ENCODE results near the gene GLUL. TPM values are rescaled to one million over a fixed set of nuclear protein-coding genes. Genes with fewer than 3 reads are reported as not detected.
"Not testable (repeated sequence)": the region's sequence is repeated elsewhere in the genome, so short reads cannot be mapped to it uniquely, and the experiment has no call there.

The GLUL gene
- total RNA-seq, 1 donor = 350 TPM

- TF ChIP-seq, protein P1, sequence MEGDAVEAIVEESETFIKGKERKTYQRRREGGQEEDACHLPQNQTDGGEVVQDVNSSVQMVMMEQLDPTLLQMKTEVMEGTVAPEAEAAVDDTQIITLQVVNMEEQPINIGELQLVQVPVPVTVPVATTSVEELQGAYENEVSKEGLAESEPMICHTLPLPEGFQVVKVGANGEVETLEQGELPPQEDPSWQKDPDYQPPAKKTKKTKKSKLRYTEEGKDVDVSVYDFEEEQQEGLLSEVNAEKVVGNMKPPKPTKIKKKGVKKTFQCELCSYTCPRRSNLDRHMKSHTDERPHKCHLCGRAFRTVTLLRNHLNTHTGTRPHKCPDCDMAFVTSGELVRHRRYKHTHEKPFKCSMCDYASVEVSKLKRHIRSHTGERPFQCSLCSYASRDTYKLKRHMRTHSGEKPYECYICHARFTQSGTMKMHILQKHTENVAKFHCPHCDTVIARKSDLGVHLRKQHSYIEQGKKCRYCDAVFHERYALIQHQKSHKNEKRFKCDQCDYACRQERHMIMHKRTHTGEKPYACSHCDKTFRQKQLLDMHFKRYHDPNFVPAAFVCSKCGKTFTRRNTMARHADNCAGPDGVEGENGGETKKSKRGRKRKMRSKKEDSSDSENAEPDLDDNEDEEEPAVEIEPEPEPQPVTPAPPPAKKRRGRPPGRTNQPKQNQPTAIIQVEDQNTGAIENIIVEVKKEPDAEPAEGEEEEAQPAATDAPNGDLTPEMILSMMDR (IDR thresholded peaks at IDR 0.05; ENCODE audit: insufficient read depth, low read depth, low read length) = no peak
- DNase-seq (ENCODE audit: low read depth) = peak; percentile 68
- H3K4me3 ChIP-seq (ENCODE audit: low read depth, low read length) = no peak overlapping the region
Observed at GRCh38 chr1:182340233-182341058, 51.1 kb downstream of the GLUL start.

GRCh38 chr1:182339684-182340083, 51.9 kb downstream of the GLUL start:
- H3K4me3 ChIP-seq (ENCODE audit: low read depth, low read length) = no peak overlapping the region
- TF ChIP-seq, protein P1 (IDR thresholded peaks at IDR 0.05; ENCODE audit: insufficient read depth, low read depth, low read length) = no peak
- no peak for DNase-seq (ENCODE audit: low read depth)

- DNase-seq (ENCODE audit: low read depth) = no peak
- no peak overlapping the region for H3K4me3 ChIP-seq (ENCODE audit: low read depth, low read length)
- TF ChIP-seq, protein P1 (IDR thresholded peaks at IDR 0.05; ENCODE audit: insufficient read depth, low read depth, low read length) = no peak
Observed at GRCh38 chr1:182338806-182339370, 52.7 kb downstream of the GLUL start.

DNA sequence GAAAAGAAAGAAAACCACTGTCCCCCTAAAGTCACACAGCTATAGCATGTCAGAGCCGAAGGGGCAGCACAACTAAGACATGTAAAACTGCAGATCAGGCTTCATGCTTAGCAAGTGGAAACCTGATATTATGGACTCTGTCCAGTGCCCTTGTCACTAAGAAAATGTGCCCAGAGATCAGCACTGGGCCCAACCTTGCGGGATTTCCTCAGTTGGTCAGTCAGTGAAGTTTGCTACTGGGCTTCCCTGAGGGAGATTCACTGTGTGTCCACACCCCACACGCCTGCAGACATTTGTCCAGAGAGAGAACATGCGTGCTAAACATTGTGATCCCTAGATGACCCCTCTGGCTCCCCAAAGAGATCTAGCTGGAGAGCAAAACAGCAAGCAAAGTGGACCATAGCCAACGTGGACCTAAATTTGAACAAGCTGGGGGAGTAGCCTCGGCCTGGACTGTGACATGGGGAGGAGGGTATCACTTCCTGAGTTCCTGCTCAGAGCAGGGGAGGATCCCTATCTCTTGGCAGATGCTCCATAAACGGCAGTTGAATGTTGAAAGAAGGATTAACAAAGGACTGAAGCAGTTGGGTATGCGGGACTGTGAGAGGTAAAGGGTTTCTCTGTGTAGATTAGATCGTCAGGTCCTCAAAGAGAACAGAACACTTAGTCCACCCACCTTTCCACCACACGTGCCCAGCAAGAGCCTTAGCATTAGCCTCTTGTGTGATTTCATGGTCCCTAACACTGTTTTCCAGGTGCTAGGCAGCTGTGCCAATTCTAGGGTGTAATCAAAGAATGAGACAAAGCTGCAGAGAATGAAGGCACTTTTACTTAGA, 53.6 kb downstream of the GLUL start:
- peak; percentile 35 for DNase-seq (ENCODE audit: low read depth)
- no peak overlapping the region for H3K4me3 ChIP-seq (ENCODE audit: low read depth, low read length)
- TF ChIP-seq, protein P1 (IDR thresholded peaks at IDR 0.05; ENCODE audit: insufficient read depth, low read depth, low read length) = no peak

- no peak for DNase-seq (ENCODE audit: low read depth)
- TF ChIP-seq, protein P1 (IDR thresholded peaks at IDR 0.05; ENCODE audit: insufficient read depth, low read depth, low read length) = no peak
- no peak overlapping the region for H3K4me3 ChIP-seq (ENCODE audit: low read depth, low read length)
Observed at GRCh38 chr1:182335771-182336566, 55.6 kb downstream of the GLUL start.

DNA sequence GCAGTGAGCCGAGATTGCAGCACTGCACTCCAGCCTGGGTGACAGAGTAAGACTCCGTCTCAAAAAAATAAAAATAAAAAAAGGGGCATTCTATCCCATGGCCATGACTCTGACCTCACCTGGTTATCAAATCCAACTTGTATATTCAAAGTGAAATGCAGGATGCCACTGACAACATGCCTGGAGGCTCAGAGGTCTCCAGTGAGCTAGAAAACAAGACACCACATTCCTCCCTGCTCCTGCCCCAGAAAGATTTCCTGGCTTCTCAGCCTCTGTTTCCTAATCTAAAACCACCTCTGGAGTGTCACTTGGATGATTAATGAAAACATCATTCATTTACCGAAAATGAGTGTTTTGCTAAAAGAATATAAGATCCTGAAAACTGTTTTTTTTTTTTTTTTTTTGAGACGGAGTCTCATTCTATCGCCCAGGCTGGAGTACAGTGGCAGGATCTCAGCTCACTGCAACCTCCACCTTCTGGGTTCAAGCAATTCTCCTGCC, 58.5 kb downstream of the GLUL start:
- not testable (repeated sequence) for DNase-seq (ENCODE audit: low read depth); H3K4me3 ChIP-seq (ENCODE audit: low read depth, low read length)

Data from fibroblast of villous mesenchyme (primary cell).